ENCODE data around the gene ZNF540.
"Not testable (repeated sequence)": the region's sequence is repeated elsewhere in the genome, so short reads cannot be mapped to it uniquely, and the experiment has no call there.

ZNF540 gene

DNA sequence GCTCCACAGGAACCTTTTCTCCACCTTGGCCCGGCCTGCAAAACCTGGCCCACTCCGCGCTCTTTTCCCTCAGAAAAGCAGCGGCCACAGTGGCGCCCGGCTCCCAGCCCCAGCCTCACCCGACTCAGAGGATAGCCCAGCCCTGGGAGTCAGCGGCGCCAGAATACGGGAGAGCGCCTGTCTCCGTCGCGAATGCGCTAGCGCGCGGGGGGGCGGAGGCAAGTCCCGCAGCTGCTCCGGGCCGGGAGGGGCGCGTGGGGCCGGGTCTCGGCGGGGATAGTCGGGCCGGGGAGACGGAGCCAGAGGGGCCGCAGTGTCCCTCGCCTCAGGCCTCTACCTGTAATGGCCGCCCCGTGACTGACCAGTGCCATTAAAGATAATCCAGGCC lies 60.6 kb downstream of the ZNF540 start, which contains the start of gene ZFP30:
Gene ZFP30 (minus strand): TSS at position 165 of the 388 bp plus-strand sequence. CDS start 7,643 bp downstream, outside the sequence.
- peak within 1 kb of the TSS; percentile 86 for H3K4me3 ChIP-seq (ENCODE audit: low read length)
- TF ChIP-seq, protein P1, sequence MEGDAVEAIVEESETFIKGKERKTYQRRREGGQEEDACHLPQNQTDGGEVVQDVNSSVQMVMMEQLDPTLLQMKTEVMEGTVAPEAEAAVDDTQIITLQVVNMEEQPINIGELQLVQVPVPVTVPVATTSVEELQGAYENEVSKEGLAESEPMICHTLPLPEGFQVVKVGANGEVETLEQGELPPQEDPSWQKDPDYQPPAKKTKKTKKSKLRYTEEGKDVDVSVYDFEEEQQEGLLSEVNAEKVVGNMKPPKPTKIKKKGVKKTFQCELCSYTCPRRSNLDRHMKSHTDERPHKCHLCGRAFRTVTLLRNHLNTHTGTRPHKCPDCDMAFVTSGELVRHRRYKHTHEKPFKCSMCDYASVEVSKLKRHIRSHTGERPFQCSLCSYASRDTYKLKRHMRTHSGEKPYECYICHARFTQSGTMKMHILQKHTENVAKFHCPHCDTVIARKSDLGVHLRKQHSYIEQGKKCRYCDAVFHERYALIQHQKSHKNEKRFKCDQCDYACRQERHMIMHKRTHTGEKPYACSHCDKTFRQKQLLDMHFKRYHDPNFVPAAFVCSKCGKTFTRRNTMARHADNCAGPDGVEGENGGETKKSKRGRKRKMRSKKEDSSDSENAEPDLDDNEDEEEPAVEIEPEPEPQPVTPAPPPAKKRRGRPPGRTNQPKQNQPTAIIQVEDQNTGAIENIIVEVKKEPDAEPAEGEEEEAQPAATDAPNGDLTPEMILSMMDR (IDR thresholded peaks at IDR 0.05; ENCODE audit: insufficient read depth, low read depth, low read length, missing control alignments): no peak
- peak; percentile 86 for DNase-seq (ENCODE audit: low read depth)

GRCh38 chr19:37655689-37656371 lies 61.2 kb downstream of the ZNF540 start:
- TF ChIP-seq, protein P1 (IDR thresholded peaks at IDR 0.05; ENCODE audit: insufficient read depth, low read depth, low read length, missing control alignments): no peak
- peak; percentile 87 for DNase-seq (ENCODE audit: low read depth)
- peak overlapping the region; percentile 86 for H3K4me3 ChIP-seq (ENCODE audit: low read length)

DNA sequence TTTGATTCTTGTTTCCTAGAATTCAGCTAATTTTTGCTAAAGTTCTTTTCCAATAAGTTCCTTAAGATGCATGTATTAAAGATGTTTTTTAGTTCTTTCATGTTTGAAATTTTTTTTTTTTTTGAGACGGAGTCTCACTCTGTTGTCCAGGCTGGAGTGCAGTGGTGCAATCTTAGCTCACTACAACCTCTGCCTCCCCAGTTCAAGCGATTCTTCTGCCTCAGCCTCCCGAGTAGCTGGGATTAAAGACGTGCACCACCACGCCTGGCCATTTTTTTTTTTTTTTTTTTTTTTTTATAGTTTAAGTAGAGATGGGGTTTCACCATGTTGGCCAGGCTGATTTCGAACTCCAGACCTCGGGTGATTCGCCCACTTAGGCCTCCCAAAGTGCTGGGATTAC lies 62.5 kb downstream of the ZNF540 start:
- not testable (repeated sequence) for DNase-seq (ENCODE audit: low read depth); H3K4me3 ChIP-seq (ENCODE audit: low read length)
